ENCODE data around the gene CFAP52.
"Not testable (repeated sequence)": the region's sequence is repeated elsewhere in the genome, so short reads cannot be mapped to it uniquely, and the experiment has no call there.

CFAP52 gene

DNA sequence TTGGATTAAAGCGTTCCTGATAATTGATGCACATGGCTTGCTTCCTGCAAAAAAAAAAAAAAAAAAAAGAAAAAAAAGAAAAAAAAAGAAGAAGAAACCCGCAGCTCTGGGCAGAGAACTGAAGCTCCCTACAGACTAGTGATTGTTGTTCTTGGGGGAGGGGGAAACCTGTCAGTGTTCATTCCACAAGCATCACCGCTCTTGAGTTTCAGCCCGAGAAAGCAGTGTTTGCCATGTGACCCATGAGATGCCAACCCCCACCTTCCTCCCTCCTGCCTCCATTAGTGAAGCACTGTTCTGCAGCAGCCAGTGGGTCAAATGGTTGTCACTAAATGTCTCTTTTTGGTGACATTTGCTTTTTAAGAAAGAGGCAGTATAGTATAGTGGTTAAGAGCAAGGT is 70.6 kb downstream of the CFAP52 start:
- no peak for FAIRE-seq

DNA sequence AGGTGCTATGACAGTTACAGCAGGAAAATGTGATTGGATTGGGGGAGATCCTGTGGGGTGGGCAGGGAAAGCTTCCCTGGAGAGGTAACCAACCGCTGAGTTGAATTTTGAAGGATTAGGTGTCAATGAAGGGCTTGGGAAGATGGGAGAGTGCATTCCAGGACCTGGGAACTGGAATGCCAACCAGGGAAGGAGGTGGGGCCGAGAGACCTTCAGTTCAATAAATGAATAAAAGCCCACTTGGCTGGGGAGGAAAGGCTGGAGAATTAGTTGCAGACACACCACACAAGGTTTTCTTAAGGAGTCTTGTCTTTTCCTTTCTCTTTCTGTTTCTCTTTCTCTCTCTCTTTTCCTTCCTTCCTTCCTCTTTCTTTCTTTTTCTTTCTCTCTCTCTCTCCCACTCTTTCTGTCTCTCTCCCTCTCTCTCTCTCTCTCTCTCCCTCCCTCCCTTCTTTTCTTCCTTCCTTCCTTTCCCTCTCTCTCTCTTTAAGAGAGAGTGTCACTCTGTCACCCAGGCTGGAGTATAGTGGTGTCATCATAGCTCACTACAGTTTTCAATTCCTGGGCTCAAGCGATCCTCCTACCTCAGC is 72.2 kb downstream of the CFAP52 start:
- no peak for FAIRE-seq

DNA sequence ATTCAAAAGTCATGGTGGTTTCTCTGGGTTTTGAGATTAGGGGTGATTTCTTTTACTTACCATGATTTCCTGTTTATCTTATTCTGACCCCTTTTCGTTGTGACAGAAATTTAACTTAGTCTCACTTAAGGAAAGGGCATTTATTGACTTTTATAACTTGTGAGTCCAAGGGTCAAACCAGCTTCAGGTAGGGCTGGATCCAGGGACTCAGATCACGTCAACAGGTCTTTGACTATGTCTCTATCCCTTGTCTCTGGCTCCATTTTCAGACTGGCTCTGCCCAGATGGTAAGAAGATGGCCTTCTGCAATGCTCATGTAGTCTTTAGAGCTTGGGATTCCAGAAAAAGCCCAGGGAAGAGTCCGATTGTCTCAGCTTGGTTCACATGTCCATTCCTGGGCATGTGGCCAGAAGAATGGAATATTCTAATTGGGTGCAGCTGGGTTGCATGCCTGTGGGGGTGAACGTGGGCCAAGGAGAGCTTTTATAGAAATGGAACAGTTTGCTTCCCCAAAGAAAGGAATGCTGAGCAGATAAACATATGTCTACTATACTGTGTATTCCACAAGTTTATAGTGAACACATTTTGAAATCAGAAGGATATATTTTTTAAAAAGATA is 82.3 kb downstream of the CFAP52 start:
- FAIRE-seq = no peak

DNA sequence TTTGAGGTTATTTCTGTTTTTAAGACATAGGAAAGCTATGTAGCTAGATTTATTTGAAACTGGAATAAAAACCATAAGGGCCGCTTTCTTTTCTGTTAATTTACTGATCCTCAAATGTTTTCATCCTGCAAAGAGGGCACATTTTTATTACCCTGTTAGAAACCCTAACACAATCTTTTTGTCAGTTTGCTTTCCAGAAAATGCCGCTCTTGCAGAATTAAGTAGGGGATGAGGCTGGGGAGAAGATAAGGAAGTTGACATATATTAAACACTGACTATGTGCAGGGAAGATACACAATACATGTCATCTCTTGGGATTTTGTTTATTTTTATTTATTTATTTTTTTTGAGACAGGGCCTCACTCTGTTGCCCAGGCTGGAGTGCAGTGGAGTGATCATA is 84.6 kb downstream of the CFAP52 start:
- no peak for FAIRE-seq

DNA sequence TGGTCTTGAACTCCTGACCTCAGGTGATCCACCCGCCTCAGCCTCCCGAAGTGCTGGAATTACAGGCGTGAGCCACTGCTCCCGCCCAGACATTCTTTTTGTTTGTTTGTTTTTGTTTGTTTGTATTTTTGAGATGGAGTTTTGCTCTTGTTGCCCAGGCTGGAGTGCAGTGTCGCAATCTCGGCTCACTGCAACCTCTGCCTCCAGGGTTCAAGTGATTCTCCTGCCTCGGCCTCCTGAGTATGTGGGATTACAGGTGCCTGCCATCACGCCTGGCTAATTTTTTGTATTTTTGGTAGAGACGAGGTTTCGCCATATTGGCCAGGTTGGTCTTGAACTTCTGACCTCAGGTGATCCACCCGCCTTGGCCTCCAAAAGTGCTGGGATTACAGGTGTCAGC is 87.1 kb downstream of the CFAP52 start:
- not testable (repeated sequence) for FAIRE-seq

DNA sequence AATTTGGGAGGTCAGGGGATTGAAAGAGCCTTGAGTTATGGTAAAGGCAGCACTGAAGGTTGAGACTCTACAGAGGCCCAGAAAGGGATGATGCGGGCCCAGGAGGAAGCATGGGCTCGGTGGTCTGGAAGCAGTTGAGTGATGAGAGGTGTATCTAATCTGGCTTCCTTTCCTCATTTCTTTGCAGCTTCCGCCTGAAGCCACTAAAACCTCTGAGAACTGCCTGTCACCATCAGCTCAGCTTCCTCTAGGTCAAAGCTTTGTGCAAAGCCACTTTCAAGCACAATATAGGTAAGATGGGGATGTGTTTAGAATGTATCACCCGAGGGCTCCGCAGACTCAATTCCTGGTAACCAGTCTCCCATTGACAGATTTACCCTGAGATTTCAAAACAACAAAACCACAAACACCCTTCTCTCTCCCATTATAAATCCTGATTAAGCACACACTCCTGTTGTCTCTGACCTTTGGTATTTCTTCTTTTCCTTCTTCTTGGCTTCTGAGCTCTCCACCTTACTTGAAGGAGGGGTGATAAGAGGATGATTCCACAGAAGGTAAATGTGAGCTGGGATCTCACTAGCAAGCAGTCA is 90.1 kb downstream of the CFAP52 start:
- no peak for FAIRE-seq

DNA sequence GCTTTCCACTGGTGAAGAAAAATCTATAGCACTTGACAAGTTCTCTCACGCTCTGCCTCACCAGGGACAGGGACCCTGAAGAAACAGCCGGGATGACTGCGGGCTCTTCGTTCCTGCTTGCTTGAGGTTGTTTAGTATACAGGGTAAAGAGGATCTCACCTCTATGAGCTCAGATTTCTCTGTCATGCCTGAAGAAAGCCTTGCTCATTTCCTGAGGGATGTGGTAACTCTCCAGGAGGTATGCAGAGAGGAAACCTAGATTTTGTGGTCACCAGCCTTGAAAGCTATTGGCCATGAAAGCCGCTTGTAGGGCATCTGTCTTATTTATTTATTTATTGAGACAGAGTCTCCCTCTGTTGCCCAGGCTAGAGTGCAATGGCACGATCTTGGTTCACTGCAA is 92.1 kb downstream of the CFAP52 start:
- FAIRE-seq = no peak

DNA sequence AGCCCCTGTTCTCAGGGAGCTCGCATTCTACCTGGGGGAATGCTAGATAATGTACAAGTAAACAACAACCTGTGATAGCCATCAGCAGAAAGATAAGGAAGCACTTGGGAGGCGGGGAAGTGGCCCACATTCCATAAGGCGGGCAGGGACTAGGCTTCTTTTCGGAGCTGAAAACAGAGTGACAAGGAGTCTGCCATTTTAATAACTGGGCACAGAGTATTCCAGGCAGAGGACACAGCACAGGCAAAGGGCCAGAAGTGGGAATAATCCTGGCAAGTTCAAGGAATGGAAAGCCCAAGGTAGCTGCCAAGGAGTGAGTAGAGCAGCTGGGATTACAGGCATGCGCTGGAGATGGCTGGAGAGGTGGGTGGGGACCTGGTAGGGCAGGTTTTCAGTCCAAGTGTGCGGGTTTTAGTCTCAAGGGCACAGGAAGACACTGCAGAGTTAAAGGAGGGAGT is 93.1 kb downstream of the CFAP52 start:
- no peak for FAIRE-seq

DNA sequence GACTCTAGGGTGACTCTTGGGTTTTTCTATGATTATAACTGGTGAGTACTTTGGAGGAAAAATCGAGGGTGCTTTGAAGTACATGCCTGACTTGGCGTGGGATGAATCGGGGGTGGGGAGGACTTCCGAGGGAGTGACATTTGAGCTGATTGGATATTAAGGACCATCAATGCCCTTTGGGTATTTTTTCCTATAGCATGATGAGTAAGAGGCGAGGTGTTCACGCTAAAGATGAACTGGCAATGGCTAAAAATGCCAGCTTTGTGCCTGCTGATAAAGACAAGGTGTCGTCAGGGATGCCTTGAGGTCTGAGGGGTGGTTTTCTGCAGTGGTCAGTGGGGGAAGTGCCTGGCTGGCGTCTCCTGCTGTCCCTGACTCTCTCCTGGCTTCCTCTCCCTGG is 94.2 kb downstream of the CFAP52 start:
- no peak for FAIRE-seq

DNA sequence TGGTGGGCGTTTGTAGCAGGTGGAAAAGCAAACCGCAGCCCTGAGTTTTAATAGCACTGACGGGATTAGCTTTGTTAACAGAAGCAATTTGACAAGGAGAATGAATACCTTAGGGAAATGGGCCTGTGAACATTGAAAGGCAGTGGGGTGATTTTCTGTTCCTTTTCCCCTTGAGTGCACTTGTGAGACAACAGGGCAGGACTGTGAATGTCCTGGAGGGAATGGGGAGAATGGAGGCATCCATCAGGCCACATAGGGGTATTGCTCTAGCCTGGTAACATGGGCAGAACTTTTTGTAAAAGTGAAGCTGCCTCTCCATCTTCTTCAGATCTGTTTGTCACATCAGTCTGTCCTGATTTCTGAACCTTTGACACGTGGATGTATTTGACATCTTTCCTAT is 95.1 kb downstream of the CFAP52 start:
- no peak for FAIRE-seq

DNA sequence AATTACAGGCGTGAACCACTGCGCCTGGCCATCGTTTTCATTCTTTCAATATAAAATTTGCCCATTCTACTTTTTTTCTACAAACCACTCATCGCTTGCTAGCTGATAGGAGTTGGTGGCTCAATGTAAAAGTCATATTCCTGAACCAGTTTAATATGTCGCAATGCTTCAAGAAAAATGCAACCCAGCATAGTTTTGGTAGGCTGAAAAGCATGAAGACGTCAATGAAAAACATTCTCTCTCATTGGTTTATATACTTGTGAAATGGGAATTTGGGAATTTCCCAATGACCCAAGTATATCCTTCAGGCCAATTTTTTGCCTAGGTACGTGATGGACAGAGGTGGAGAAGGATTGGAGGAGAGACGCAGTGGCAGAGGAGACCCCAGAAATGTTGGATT is 95.8 kb downstream of the CFAP52 start:
- FAIRE-seq = no peak

DNA sequence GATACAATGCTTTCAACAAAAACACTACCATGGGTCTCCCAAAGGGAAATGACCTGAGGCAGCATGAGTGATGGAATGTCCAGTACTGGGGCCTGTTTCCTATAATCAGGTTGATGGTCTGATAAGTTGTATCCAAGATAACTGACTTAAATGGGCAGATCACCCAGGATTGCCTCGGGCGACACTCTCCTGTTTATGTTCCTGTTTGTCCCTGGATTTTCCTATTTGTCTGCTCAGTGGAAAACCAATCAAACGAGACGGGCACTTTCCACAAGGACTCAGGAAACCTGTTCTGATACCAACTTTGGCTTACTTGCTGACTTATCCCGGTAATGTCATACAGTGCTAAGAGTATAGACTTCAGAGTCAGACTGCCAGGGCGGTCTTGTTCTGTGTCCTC is 96.2 kb downstream of the CFAP52 start:
- FAIRE-seq = no peak

DNA sequence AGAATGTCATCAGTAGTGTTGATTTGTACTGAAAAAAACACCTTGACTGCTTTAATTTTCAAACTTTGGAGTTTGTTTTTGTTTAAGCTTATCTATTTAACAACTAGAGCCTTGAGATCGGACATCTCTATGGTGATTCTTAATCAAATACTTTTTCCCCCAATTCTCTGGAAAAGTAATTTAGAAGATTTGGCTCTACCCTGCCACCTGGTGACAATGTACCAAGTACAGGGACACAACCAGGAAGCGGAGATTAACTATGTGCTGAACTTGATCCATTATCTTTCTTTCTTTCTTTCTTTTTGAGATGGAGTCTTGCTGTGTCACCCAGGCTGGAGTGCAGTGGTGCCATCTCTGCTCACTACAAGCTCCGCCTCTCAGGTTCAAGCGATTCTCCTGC is 99.6 kb downstream of the CFAP52 start:
- FAIRE-seq = no peak

DNA sequence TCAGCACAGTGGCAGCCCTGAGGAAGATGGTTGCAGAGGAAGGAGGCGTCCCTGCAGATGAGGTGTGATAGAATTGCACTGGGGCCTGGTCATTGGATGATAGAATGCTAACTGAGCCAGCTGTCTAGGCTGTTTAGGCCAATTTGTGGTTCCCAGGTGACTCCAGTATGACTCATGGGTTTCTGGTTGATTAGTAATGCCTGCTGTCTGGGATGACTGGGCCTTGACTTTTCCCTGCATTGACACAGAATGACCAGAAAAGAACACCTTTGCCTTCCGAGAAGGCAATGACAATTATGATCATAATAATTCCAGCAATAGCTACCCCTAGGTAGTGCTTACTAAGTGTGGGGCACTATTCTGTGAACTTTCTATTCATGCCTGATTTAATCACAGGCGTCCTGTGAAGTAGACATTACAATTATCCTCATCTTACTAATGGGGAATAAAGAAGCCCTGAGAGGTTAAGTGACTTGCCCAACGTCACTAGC is 100.4 kb downstream of the CFAP52 start:
- no peak for FAIRE-seq

DNA sequence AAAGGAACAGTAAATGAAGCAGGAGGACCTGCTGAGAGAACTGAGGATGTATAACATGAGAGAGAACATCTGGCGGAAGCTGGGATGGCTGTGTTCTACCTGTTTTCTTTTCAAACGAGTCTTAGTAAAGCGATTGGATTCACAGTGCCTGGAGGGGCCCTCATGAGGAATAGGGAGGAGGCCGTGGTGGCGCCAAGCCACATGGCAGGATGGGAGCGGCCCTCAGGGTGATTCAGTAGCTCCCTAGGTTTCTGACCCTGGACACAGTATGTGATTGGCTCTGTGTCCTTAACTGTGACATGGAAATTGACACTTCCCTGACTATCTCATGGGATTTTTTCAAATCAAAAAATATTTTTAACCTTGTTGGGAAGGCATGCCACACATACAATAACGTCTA is 101.0 kb downstream of the CFAP52 start:
- no peak for FAIRE-seq

DNA sequence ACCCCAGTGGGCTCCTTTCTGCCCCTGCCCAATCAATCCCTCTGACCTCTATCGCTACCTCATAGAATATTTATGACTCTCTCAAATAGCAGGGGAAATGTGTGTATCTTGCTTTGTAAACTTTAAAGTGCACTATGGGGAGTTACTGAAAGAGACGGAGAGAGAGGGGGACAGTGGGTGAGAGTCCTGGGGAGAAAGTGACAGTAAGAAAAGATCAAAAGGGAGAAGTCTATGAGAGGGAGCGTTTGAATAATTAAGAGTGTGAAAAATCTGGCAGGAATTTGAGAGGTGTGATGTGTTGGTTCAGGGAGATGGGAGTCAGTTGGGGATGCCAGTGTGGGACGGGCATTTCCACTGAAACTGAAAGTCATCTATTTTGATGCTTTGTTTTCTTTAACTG is 101.5 kb downstream of the CFAP52 start:
- no peak for FAIRE-seq

DNA sequence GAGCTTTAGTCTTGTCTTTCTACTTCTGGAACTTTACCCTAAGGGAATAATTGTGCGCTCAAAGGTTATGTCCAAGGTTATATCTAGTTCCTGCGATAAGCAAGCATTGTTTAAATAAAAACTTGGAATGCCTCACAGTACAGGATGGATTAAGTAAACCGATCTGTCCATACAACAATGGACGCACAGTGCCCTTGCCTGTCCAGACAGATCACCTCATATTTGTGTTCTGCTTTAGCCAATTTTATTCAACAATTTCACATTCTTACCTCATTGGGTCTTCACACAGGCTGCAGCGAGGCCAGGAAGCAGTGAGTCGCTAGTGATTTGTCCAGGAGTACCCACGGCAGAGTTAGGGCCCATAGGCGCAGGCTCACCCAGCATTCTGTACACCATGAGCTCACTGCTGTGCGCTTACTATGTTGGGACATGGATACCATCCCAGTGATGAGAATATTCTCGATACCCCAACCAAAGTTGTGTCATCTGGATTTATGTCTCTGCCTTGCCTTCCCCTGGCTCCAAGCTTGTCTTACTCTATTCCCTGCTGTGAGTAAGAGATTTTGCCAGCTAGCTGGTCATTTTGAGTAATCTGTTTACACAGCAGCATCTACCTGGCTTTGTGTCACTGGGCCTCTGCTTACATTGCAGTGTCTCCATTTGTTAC is 108.6 kb downstream of the CFAP52 start:
- no peak for FAIRE-seq
